Activated CD8-positive, alpha-beta T cell treated with anti-CD3 and anti-CD28 coated beads, Interleukin-2, amount 10 ng/mL, durations not matched to agents 7 days and 5 days (primary cell): ENCODE results near the gene IFFO2. TPM values are rescaled to one million over a fixed set of nuclear protein-coding genes. Genes with fewer than 3 reads are reported as not detected.

Source experiments
- ATAC-seq: fragments of 150-1000 bp; cut with Tn5 transposase; one replicate; pipeline ENCODE4 v1.10.0; 2021; ENCODE audit warnings: moderate library complexity
- CTCF ChIA-PET: fragments of 350-600 bp; sonication (Branson Sonifier 250); formaldehyde crosslinking; loops from one replicate; lab custom pipeline; 2021; ENCODE audit warnings: antibody characterized with exemption; lab: Charles Lee
- POLR2A ChIA-PET: fragments of 350-600 bp; sonication (Branson Sonifier 250); formaldehyde crosslinking; loops from one replicate; lab custom pipeline; 2021; ENCODE audit warnings: antibody characterized with exemption; lab: Charles Lee
- DNase-seq: peaks from one replicate; pipeline ENCODE4 v3.0.0-alpha.2; 2020
- H3K27ac Mint-ChIP-seq: one replicate; pipeline ENCODE4 v1.8.0; 2021; ENCODE audit warnings: mild to moderate bottlenecking, mixed read lengths
- H3K27me3 Mint-ChIP-seq: one replicate; pipeline ENCODE4 v1.8.0; 2021; ENCODE audit warnings: low read depth, mixed read lengths
- H3K36me3 Mint-ChIP-seq: one replicate; pipeline ENCODE4 v1.8.0; 2021; ENCODE audit warnings: low read depth, mixed read lengths
- H3K4me1 Mint-ChIP-seq: one replicate; pipeline ENCODE4 v1.8.0; 2021; ENCODE audit warnings: low read depth, mixed read lengths
- H3K4me3 Mint-ChIP-seq: one replicate; pipeline ENCODE4 v1.8.0; 2021; ENCODE audit warnings: mild to moderate bottlenecking, mixed read lengths
- H3K9me3 Mint-ChIP-seq: one replicate; pipeline ENCODE4 v1.8.0; 2022; ENCODE audit warnings: mixed read lengths; ENCODE audit not compliant: insufficient read depth
- total RNA-seq, 2 experiments: library from RNA; stranded (reverse); gene quantifications; one replicate each; pipeline ENCODE4 v1.2.3, GENCODE V29; 2021

The IFFO2 gene
- total RNA-seq, 2 experiments from 2014 or later: 7.2 to 8.2 TPM

DNA sequence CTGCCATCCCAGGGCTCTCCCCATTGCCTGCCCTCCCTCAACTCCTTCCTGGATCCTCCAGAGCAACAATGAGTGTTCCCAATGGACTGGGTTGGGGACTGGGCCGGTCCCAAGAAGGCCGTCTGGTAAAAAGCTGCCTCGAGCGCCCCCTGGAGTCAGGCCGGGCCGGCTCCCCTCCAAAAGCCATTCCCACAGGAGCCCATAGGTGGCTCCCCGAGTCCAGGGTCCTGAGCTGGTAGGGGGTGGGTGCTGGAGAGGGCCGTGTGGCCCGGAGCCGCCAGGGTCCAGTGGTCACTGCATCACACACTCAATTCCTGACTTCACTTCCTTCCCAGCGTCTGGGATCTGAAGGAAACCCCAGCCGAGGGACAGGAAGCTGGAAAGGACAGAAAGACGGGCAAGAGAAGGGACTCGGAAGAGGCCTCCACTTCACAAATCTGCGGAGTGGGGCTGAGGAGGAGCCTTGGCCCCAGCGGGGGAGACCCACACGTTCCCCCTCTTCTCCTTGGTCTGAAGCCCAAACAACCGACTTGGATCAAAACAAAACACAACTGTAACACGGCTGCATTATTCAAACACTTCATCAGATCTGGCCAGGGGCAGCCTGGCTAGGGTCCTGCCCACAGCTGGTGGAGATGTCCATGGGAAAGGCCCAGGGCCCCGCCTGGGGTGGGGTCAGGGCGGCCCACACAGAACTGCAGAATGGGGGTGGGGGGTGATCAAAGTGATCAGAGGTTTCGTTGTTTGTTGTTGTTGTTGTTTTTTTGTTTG, 43.2 kb downstream of the IFFO2 start:
- DNase-seq (peak; percentile 74), ATAC-seq (peak; percentile 93)
- Mint-ChIP-seq H3K4me1 (peaks cover 4% of the 10 kb centered on the region), H3K4me3 (no peak overlapping the region), H3K27ac (no peak overlapping the region), H3K9me3 (no peaks in the 10 kb centered on the region), H3K27me3 (no peaks in the 10 kb centered on the region), H3K36me3 (peaks cover 17% of the 10 kb centered on the region)
- POLR2A ChIA-PET: interaction anchor here (0.8 to 2.7 kb wide), 4 partner anchors 14 to 212 kb away, joined by 3 to 9 read pairs (median 6); no protein-coding TSS in a partner anchor
- CTCF ChIA-PET: interaction anchor here (0.6 to 6.8 kb wide), 31 partner anchors 12 to 328 kb away, joined by 3 to 91 read pairs (median 6); partner anchors contain the start of genes ALDH4A1 and IFFO2

DNA sequence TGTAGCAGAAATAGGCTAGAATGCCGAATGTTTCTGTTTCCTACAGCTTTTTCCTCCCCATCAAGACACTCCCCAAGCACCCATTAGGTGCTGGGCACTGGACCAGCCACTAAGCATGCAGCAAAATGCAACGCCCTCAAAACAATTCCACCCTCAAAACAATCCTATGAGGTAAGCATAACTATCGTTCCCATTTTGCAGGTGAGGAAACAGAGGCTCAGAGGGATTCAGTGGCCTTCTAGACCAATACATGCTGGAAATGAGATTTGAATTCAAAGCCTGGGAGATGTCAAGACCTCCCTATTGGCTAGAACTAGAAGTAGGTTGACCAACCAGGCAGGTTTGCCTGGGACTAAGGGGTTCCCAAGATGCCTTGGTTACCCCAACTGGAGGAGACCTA, 43.9 kb downstream of the IFFO2 start:
- no peak for ATAC-seq
- H3K4me1 Mint-ChIP-seq: peaks cover 7% of the 10 kb centered on the region
- H3K9me3 Mint-ChIP-seq: no peaks in the 10 kb centered on the region
- ChIA-PET POLR2A (interaction anchor here (0.8 to 2.7 kb wide), 4 partner anchors 14 to 213 kb away, joined by 3 to 9 read pairs (median 6); no protein-coding TSS in a partner anchor), CTCF (interaction anchor here (0.8 to 6.8 kb wide), 32 partner anchors 11 to 234 kb away, joined by 3 to 91 read pairs (median 5); partner anchors contain the start of genes ALDH4A1 and IFFO2)
- no peaks in the 10 kb centered on the region for H3K27me3 Mint-ChIP-seq
- no peak for DNase-seq
- no peak overlapping the region for H3K4me3 Mint-ChIP-seq
- H3K27ac Mint-ChIP-seq: no peak overlapping the region
- H3K36me3 Mint-ChIP-seq: peaks cover 19% of the 10 kb centered on the region

DNA sequence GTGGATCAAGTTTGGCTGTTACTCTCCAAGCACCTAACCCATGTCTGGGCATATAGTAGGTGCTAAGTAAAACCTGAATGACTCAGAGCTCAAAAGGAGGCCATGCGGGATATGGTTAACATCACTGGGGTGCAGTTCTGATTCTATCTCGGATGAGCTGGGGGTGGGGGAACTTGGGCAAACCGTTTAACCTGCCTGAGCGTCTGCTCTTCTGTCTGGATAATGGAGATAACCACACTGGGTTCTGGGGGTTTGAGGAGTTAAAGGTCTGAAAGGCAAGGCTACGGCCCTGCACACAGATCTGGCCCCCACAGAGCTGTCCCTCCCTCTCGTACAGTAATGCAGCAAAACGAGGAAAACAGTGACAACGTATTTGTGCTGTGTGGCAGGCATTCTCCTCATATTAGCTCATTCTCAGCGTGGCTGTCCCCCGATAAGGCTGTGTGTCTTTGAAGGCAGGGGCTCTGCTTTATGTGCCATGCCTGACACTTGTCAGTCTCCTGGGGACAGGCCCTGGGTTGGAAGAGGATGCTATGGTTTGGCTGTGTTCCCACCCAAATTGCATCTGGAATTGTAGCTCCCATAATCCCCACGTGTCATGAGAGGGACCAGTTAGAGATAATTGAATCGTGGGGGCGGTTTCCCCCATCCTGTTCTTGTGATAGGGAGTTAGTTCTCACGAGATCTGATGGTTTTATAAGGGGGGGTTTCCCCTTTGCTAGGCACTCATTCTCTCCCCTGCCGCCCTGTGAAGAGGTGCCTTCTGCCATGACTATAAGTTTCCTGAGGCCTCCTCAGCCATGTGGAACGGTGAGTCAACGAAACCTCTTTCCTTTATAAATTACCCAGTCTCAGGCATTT, 47.3 kb downstream of the IFFO2 start:
- Mint-ChIP-seq H3K4me1 (peaks cover 7% of the 10 kb centered on the region), H3K4me3 (no peak overlapping the region), H3K27me3 (no peaks in the 10 kb centered on the region), H3K36me3 (peaks cover 19% of the 10 kb centered on the region), H3K9me3 (no peaks in the 10 kb centered on the region), H3K27ac (no peak overlapping the region)
- DNase-seq (no peak), ATAC-seq (no peak)
- CTCF ChIA-PET: interaction anchor here (0.7 to 6.5 kb wide), 15 partner anchors 12 to 240 kb away, joined by 3 to 54 read pairs (median 16); partner anchors contain the start of gene IFFO2
- POLR2A ChIA-PET: interaction anchor here (2.2 kb wide), 1 partner anchor 17 kb away, joined by 8 read pairs; no protein-coding TSS in a partner anchor

- H3K4me3 Mint-ChIP-seq: no peak overlapping the region
- H3K9me3 Mint-ChIP-seq: no peaks in the 10 kb centered on the region
- peaks cover 19% of the 10 kb centered on the region for H3K36me3 Mint-ChIP-seq
- POLR2A ChIA-PET: interaction anchor here (2.2 kb wide), 1 partner anchor 18 kb away, joined by 8 read pairs; no protein-coding TSS in a partner anchor
- no peak overlapping the region for H3K27ac Mint-ChIP-seq
- DNase-seq (no peak), ATAC-seq (no peak)
- CTCF ChIA-PET: interaction anchor here (0.7 to 6.5 kb wide), 31 partner anchors 8 to 298 kb away, joined by 3 to 54 read pairs (median 6); partner anchors contain the start of gene IFFO2
- H3K4me1 Mint-ChIP-seq: peaks cover 12% of the 10 kb centered on the region
- no peaks in the 10 kb centered on the region for H3K27me3 Mint-ChIP-seq
Observed at GRCh38 chr1:18907917-18908845, 48.3 kb downstream of the IFFO2 start.

- Mint-ChIP-seq H3K4me3 (no peak overlapping the region), H3K36me3 (peaks cover 19% of the 10 kb centered on the region), H3K27ac (no peak overlapping the region), H3K9me3 (no peaks in the 10 kb centered on the region), H3K27me3 (no peaks in the 10 kb centered on the region), H3K4me1 (peaks cover 16% of the 10 kb centered on the region)
- POLR2A ChIA-PET: interaction anchor here (2.2 kb wide), 1 partner anchor 19 kb away, joined by 8 read pairs; no protein-coding TSS in a partner anchor
- CTCF ChIA-PET: interaction anchor here (0.6 to 6.5 kb wide), 37 partner anchors 8 to 325 kb away, joined by 3 to 54 read pairs (median 6); partner anchors contain the start of gene IFFO2
- DNase-seq (peak; percentile 76), ATAC-seq (no peak)
Observed at GRCh38 chr1:18907021-18907916, 49.2 kb downstream of the IFFO2 start.

- Mint-ChIP-seq H3K4me1 (peaks cover 38% of the 10 kb centered on the region), H3K27ac (peak overlapping the region; percentile 98), H3K27me3 (peaks cover 2% of the 10 kb centered on the region), H3K9me3 (no peaks in the 10 kb centered on the region), H3K4me3 (peak overlapping the region; percentile 91), H3K36me3 (peaks cover 2% of the 10 kb centered on the region)
- DNase-seq (no peak), ATAC-seq (no peak)
- ChIA-PET POLR2A (interaction anchor here (2.4 kb wide), 1 partner anchor 24 kb away, joined by 12 read pairs; no protein-coding TSS in a partner anchor), CTCF (interaction anchor here (0.8 to 6.7 kb wide), 16 partner anchors 9 to 210 kb away, joined by 3 to 51 read pairs (median 4); partner anchors contain the start of gene IFFO2)
Observed at GRCh38 chr1:18903291-18903756, 53.2 kb downstream of the IFFO2 start.

DNA sequence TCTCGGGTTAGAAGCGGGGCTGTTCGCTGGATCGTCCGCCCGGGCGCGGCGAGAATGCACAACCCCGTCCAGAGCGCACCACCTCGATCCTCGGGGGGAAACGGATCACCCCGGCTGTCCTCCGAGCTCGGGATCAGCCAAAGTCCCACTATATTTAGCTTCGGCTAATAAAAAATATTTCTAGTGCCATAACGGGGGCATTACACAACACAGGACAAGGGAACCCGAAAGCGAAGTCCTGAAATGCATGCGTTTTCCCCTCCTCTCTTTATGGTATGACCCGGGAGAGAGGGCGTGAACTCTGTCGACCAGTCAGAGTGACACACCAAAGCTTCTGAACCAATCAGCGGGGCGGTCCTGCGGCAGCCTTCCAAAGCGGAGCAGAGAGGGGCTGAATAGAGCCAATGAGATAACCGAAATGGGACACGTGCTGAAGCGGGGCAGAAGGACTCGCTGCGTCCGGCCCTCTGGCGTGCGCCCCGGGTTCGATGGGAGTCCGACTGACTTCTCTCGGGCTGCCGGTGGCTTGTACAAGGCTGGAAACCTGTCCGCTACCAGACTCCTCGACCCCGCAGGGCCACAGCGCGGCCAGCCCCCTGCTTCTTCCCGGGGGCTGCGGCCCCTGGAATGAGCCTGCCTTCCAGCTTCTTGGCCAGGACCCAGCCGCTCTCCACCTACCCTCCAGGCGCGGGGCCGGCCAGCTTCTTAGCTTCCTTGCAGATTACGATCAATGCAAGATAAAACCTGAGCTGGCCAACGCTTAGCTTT, 53.8 kb downstream of the IFFO2 start, which contains the start of gene ALDH4A1:
ALDH4A1 (minus strand) TSS at position 33 of the 768 bp plus-strand sequence; CDS start at position 1, 32 bp downstream.
- H3K27ac Mint-ChIP-seq: peak within 1 kb of the TSS; percentile 98
- H3K9me3 Mint-ChIP-seq: no peaks in the 10 kb centered on the region
- ATAC-seq (peak; percentile 99), DNase-seq (peak; percentile 97)
- H3K4me1 Mint-ChIP-seq: peaks cover 36% of the 10 kb centered on the region
- peak within 1 kb of the TSS; percentile 91 for H3K4me3 Mint-ChIP-seq
- ChIA-PET POLR2A (interaction anchor here (2.4 kb wide), 1 partner anchor 25 kb away, joined by 12 read pairs; no protein-coding TSS in a partner anchor), CTCF (interaction anchor here (0.6 to 6.7 kb wide), 21 partner anchors 10 to 303 kb away, joined by 3 to 51 read pairs (median 4); partner anchors contain the start of gene IFFO2)
- no peaks in the 10 kb centered on the region for H3K36me3 Mint-ChIP-seq
- H3K27me3 Mint-ChIP-seq: peaks cover 2% of the 10 kb centered on the region

GRCh38 chr1:18901952-18902522, 54.4 kb downstream of the IFFO2 start:
- no peak for DNase-seq

More at GRCh38 chr1:18901952-18902522, 54.4 kb downstream of the IFFO2 start:
- CTCF ChIA-PET: interaction anchor here (0.6 to 6.7 kb wide), 17 partner anchors 9 to 302 kb away, joined by 3 to 51 read pairs (median 4); partner anchors contain the start of gene IFFO2
- POLR2A ChIA-PET: interaction anchor here (2.4 kb wide), 1 partner anchor 25 kb away, joined by 12 read pairs; no protein-coding TSS in a partner anchor
- Mint-ChIP-seq H3K4me3 (peak overlapping the region; percentile 91), H3K4me1 (peaks cover 35% of the 10 kb centered on the region), H3K9me3 (no peaks in the 10 kb centered on the region), H3K36me3 (no peaks in the 10 kb centered on the region), H3K27ac (peak overlapping the region; percentile 87), H3K27me3 (peaks cover 2% of the 10 kb centered on the region)
- ATAC-seq: peak; percentile 1
